ENCODE data around the gene ANXA5.

The ANXA5 gene

GRCh38 chr4:121642292-121642691, 54.5 kb downstream of the ANXA5 start:
- Histone ChIP-seq H3K27me3 (ENCODE audit: control insufficient read depth, insufficient read depth, low read length) (no peaks in the 10 kb centered on the region), H3K27ac (ENCODE audit: low read depth, low read length) (no peak overlapping the region), H3K9ac (ENCODE audit: low read depth, low read length) (no peak overlapping the region), H3K4me3 (ENCODE audit: low read depth, low read length) (no peak overlapping the region), H3K4me1 (ENCODE audit: control insufficient read depth, insufficient read depth, low read length) (no peaks in the 10 kb centered on the region), H3K9me3 (ENCODE audit: control insufficient read depth, insufficient read depth, low read length) (no peaks in the 10 kb centered on the region), H3K36me3 (ENCODE audit: control insufficient read depth, insufficient read depth, low read length) (no peaks in the 10 kb centered on the region)

GRCh38 chr4:121633653-121634052, 63.1 kb downstream of the ANXA5 start:
- Histone ChIP-seq H3K4me1 (ENCODE audit: control insufficient read depth, insufficient read depth, low read length) (peaks cover 10% of the 10 kb centered on the region), H3K9me3 (ENCODE audit: control insufficient read depth, insufficient read depth, low read length) (no peaks in the 10 kb centered on the region), H3K36me3 (ENCODE audit: control insufficient read depth, insufficient read depth, low read length) (no peaks in the 10 kb centered on the region), H3K4me3 (ENCODE audit: low read depth, low read length) (no peak overlapping the region), H3K27ac (ENCODE audit: low read depth, low read length) (no peak overlapping the region), H3K9ac (ENCODE audit: low read depth, low read length) (no peak overlapping the region), H3K27me3 (ENCODE audit: control insufficient read depth, insufficient read depth, low read length) (no peaks in the 10 kb centered on the region)

GRCh38 chr4:121632636-121633035, 64.1 kb downstream of the ANXA5 start:
- peaks cover 10% of the 10 kb centered on the region for H3K4me1 ChIP-seq (ENCODE audit: control insufficient read depth, insufficient read depth, low read length)
- H3K36me3 ChIP-seq (ENCODE audit: control insufficient read depth, insufficient read depth, low read length), result no peaks in the 10 kb centered on the region
- H3K9me3 ChIP-seq (ENCODE audit: control insufficient read depth, insufficient read depth, low read length), result no peaks in the 10 kb centered on the region
- no peak overlapping the region for H3K4me3 ChIP-seq (ENCODE audit: low read depth, low read length)
- no peak overlapping the region for H3K27ac ChIP-seq (ENCODE audit: low read depth, low read length)
- H3K9ac ChIP-seq (ENCODE audit: low read depth, low read length), result no peak overlapping the region
- no peaks in the 10 kb centered on the region for H3K27me3 ChIP-seq (ENCODE audit: control insufficient read depth, insufficient read depth, low read length)

Measured in HUES48 (cell line).